Neuronal stem cell (in vitro differentiated cells): ENCODE measurements around the gene PTPRG.

Experiments
- DNase-seq: peaks from one replicate; pipeline ENCODE4 v3.0.0-alpha.2; 2013; ENCODE audit warnings: low spot score
- H2AFZ ChIP-seq: one replicate; pipeline ENCODE4 v1.6.1; 2013; ENCODE audit warnings: mild to moderate bottlenecking, low read length, inconsistent platforms
- H2AK5ac ChIP-seq: 2 replicates; pipeline ENCODE4 v1.6.1; 2013; ENCODE audit warnings: low read depth, mild to moderate bottlenecking, inconsistent platforms, low read length, moderate library complexity, mixed read lengths
- H2BK120ac ChIP-seq: 2 replicates; pipeline ENCODE4 v1.6.1; 2013; ENCODE audit warnings: low read depth, mild to moderate bottlenecking, inconsistent platforms, low read length, moderate library complexity, mixed read lengths
- H2BK12ac ChIP-seq: one replicate; pipeline ENCODE4 v1.6.1; 2013; ENCODE audit warnings: low read length, inconsistent platforms
- H2BK15ac ChIP-seq: 2 replicates; pipeline ENCODE4 v1.6.1; 2013; ENCODE audit warnings: mild to moderate bottlenecking, low read length, inconsistent platforms, mixed read lengths
- H2BK5ac ChIP-seq: one replicate; pipeline ENCODE4 v1.6.1; 2013; ENCODE audit warnings: inconsistent platforms, mild to moderate bottlenecking, low read length, moderate library complexity
- H3K14ac ChIP-seq: one replicate; pipeline ENCODE4 v1.6.1; 2013; ENCODE audit warnings: low read length, inconsistent platforms
- H3K18ac ChIP-seq: 2 replicates; pipeline ENCODE4 v1.6.1; 2013; ENCODE audit warnings: low read length, inconsistent platforms
- H3K23ac ChIP-seq: 2 replicates; pipeline ENCODE4 v1.6.1; 2013; ENCODE audit warnings: low read depth, mild to moderate bottlenecking, mixed read lengths, low read length, inconsistent platforms; ENCODE audit not compliant: poor library complexity
- H3K27ac ChIP-seq: replicated peaks from 3 replicates; pipeline ENCODE4 v1.5.1; 2013; ENCODE audit warnings: low read length, inconsistent platforms
- H3K27me3 ChIP-seq, 3 experiments: 2 replicates each; pipeline ENCODE4 v1.6.1; 2013; ENCODE audit warnings: low read length in 3 of 3, mild to moderate bottlenecking in 2 of 3, inconsistent platforms in 1 of 3, low read depth in 1 of 3, mixed read lengths in 1 of 3, moderate library complexity in 1 of 3; ENCODE audit not compliant: control insufficient read depth in 3 of 3, insufficient read depth in 3 of 3
- H3K36me3 ChIP-seq, 2 donors: replicated peaks in 1 of 2; 2 replicates each; pipeline ENCODE4 v1.6.1; 2013; ENCODE audit warnings: low read length in 2 of 2; ENCODE audit not compliant: control insufficient read depth in 2 of 2, insufficient read depth in 2 of 2
- H3K4ac ChIP-seq: 2 replicates; pipeline ENCODE4 v1.6.1; 2013; ENCODE audit warnings: inconsistent platforms, mild to moderate bottlenecking, low read length, moderate library complexity
- H3K4me1 ChIP-seq, 2 donors: 1 replicate in 1 of 2; 2 replicates in 1 of 2; pipeline ENCODE4 v1.6.1; 2013; ENCODE audit warnings: low read length in 2 of 2, low read depth in 1 of 2; ENCODE audit not compliant: control insufficient read depth in 2 of 2, insufficient read depth in 1 of 2
- H3K4me2 ChIP-seq: one replicate; pipeline ENCODE4 v1.6.1; 2013; ENCODE audit warnings: mild to moderate bottlenecking, low read length, inconsistent platforms; ENCODE audit not compliant: insufficient read depth, poor library complexity, severe bottlenecking
- H3K4me3 ChIP-seq, 2 donors: 2 replicates each; pipeline ENCODE4 v1.5.1; 2013; ENCODE audit warnings: low read length in 2 of 2, mild to moderate bottlenecking in 2 of 2, inconsistent platforms in 1 of 2, moderate library complexity in 1 of 2
- H3K79me1 ChIP-seq: one replicate; pipeline ENCODE4 v1.6.1; 2013; ENCODE audit warnings: low read depth, mild to moderate bottlenecking, inconsistent platforms, low read length, moderate library complexity
- H3K9ac ChIP-seq: one replicate; pipeline ENCODE4 v1.6.1; 2013; ENCODE audit warnings: mild to moderate bottlenecking, low read depth, low read length, inconsistent platforms; ENCODE audit not compliant: poor library complexity
- H3K9me3 ChIP-seq, 2 donors: replicated peaks in 1 of 2; 2 replicates each; pipeline versions ENCODE3 to v1.6.1; 2013; ENCODE audit warnings: low read length in 2 of 2, mild to moderate bottlenecking in 2 of 2, inconsistent platforms in 1 of 2, low read depth in 1 of 2, mixed read lengths in 1 of 2, moderate library complexity in 1 of 2; ENCODE audit not compliant: control insufficient read depth in 2 of 2, insufficient read depth in 1 of 2
- H4K8ac ChIP-seq: one replicate; pipeline ENCODE4 v1.6.1; 2013; ENCODE audit warnings: low read depth, mild to moderate bottlenecking, inconsistent platforms, low read length, moderate library complexity
- H4K91ac ChIP-seq: one replicate; pipeline ENCODE4 v1.6.1; 2013; ENCODE audit warnings: low read length, low read depth, mild to moderate bottlenecking, inconsistent platforms; ENCODE audit not compliant: poor library complexity
- WGBS, 2 donors: extraction: QIAGEN DNeasy Blood & Tissue Kit; methylation state at CpG; one replicate each; pipeline ENCODE4 v1.1.7; 2013; ENCODE audit warnings: missing lambda C conversion rate in 2 of 2, mixed read lengths in 1 of 2; ENCODE audit not compliant: insufficient read length in 2 of 2, insufficient replicate concordance in 1 of 2; ENCODE audit errors: extremely low coverage in 2 of 2; 5-methylcytosine and 5-hydroxymethylcytosine counted together

Gene PTPRG

GRCh38 chr3:62277450-62277849 lies 716.1 kb downstream of the PTPRG start:
- H2BK15ac ChIP-seq: no peak overlapping the region
- no peaks in the 10 kb centered on the region for H3K79me1 ChIP-seq
- no peak overlapping the region for H2BK5ac ChIP-seq
- H3K4me1 ChIP-seq: no peaks in the 10 kb centered on the region
- H3K4ac ChIP-seq: no peak overlapping the region
- WGBS, 2 donors: no CpG with 5 or more reads among the region's 3 CpGs
- no peak overlapping the region for H3K4me2 ChIP-seq
- H3K14ac ChIP-seq: no peak overlapping the region
- H3K27ac ChIP-seq: no peak overlapping the region
- peaks cover 5 to 76% of the 10 kb centered on the region in 2 donors for H3K36me3 ChIP-seq
- no peak overlapping the region for H4K8ac ChIP-seq
- no peak overlapping the region for H3K9ac ChIP-seq
- no peaks in the 10 kb centered on the region for H3K27me3 ChIP-seq
- no peak overlapping the region for H4K91ac ChIP-seq
- H2BK12ac ChIP-seq: no peak overlapping the region
- no peak overlapping the region for H2AFZ ChIP-seq
- DNase-seq: no peak
- no peak overlapping the region for H3K4me3 ChIP-seq
- H2AK5ac ChIP-seq: no peak overlapping the region
- no peak overlapping the region for H2BK120ac ChIP-seq
- no peaks in the 10 kb centered on the region for H3K9me3 ChIP-seq
- no peak overlapping the region for H3K23ac ChIP-seq
- H3K18ac ChIP-seq: no peak overlapping the region

GRCh38 chr3:62277986-62278385 lies 716.6 kb downstream of the PTPRG start:
- no peak for DNase-seq
- Histone ChIP-seq H3K9ac (no peak overlapping the region), H4K8ac (no peak overlapping the region), H2AK5ac (no peak overlapping the region), H4K91ac (no peak overlapping the region), H3K4me2 (no peak overlapping the region), H3K27me3 (no peaks in the 10 kb centered on the region), H2BK5ac (no peak overlapping the region), H3K4me1 (no peaks in the 10 kb centered on the region), H3K4me3 (no peak overlapping the region), H3K36me3 (peaks cover 5 to 75% of the 10 kb centered on the region in 2 donors), H3K79me1 (no peaks in the 10 kb centered on the region), H3K14ac (no peak overlapping the region), H2BK120ac (no peak overlapping the region), H3K18ac (no peak overlapping the region), H2AFZ (no peak overlapping the region), H3K9me3 (no peaks in the 10 kb centered on the region), H2BK12ac (no peak overlapping the region), H3K27ac (no peak overlapping the region), H3K23ac (no peak overlapping the region), H2BK15ac (no peak overlapping the region), H3K4ac (no peak overlapping the region)

GRCh38 chr3:62281726-62282125 lies 720.4 kb downstream of the PTPRG start:
- no peak overlapping the region for H3K23ac ChIP-seq
- no peak overlapping the region for H2BK15ac ChIP-seq
- no peak overlapping the region for H2BK12ac ChIP-seq
- no peak overlapping the region for H2AK5ac ChIP-seq
- peaks cover 2 to 54% of the 10 kb centered on the region in 2 donors for H3K36me3 ChIP-seq
- H3K4me1 ChIP-seq: no peaks in the 10 kb centered on the region
- H2BK120ac ChIP-seq: no peak overlapping the region
- no peak overlapping the region for H2BK5ac ChIP-seq
- H2AFZ ChIP-seq: no peak overlapping the region
- H3K27ac ChIP-seq: no peak overlapping the region
- DNase-seq: no peak
- H3K27me3 ChIP-seq: no peaks in the 10 kb centered on the region
- H3K9me3 ChIP-seq: no peaks in the 10 kb centered on the region
- H4K91ac ChIP-seq: no peak overlapping the region
- H3K4ac ChIP-seq: no peak overlapping the region
- H3K4me3 ChIP-seq: no peak overlapping the region
- H3K9ac ChIP-seq: no peak overlapping the region
- no peak overlapping the region for H4K8ac ChIP-seq
- no peak overlapping the region for H3K14ac ChIP-seq
- no peak overlapping the region for H3K4me2 ChIP-seq
- H3K18ac ChIP-seq: no peak overlapping the region
- no peaks in the 10 kb centered on the region for H3K79me1 ChIP-seq
- WGBS, 2 donors: no CpG with 5 or more reads among the region's 1 CpG

- no peak overlapping the region for H2BK5ac ChIP-seq
- no peak overlapping the region for H3K18ac ChIP-seq
- WGBS, 2 donors: no CpG with 5 or more reads among the region's 2 CpGs
- H3K23ac ChIP-seq: no peak overlapping the region
- H3K14ac ChIP-seq: no peak overlapping the region
- H3K9me3 ChIP-seq: no peaks in the 10 kb centered on the region
- H3K27me3 ChIP-seq: no peaks in the 10 kb centered on the region
- peaks cover 0 to 34% of the 10 kb centered on the region in 2 donors for H3K36me3 ChIP-seq
- H3K4me1 ChIP-seq: no peaks in the 10 kb centered on the region
- H3K27ac ChIP-seq: no peak overlapping the region
- no peak overlapping the region for H3K4me3 ChIP-seq
- H2BK12ac ChIP-seq: no peak overlapping the region
- no peak overlapping the region for H3K9ac ChIP-seq
- no peak for DNase-seq
- no peak overlapping the region for H3K4me2 ChIP-seq
- no peaks in the 10 kb centered on the region for H3K79me1 ChIP-seq
- no peak overlapping the region for H2BK120ac ChIP-seq
- H4K8ac ChIP-seq: no peak overlapping the region
- no peak overlapping the region for H2AK5ac ChIP-seq
- H2BK15ac ChIP-seq: no peak overlapping the region
- no peak overlapping the region for H3K4ac ChIP-seq
- no peak overlapping the region for H2AFZ ChIP-seq
- H4K91ac ChIP-seq: no peak overlapping the region
Observed at GRCh38 chr3:62284442-62284841, 723.1 kb downstream of the PTPRG start.
